NCI-H2107 treated with DMSO at 0.1 percent for 48 hours (cell line): ENCODE results near the gene TOMM40L.
A peak's percentile ranks its signal among the peaks of the same experiment; 100 is the strongest.

Experiments used
- DNase-seq: peaks from one replicate; lab custom pipeline; 2025; ENCODE audit not compliant: unreplicated experiment; lab: John Stamatoyannopoulos, UW

TOMM40L gene

DNA sequence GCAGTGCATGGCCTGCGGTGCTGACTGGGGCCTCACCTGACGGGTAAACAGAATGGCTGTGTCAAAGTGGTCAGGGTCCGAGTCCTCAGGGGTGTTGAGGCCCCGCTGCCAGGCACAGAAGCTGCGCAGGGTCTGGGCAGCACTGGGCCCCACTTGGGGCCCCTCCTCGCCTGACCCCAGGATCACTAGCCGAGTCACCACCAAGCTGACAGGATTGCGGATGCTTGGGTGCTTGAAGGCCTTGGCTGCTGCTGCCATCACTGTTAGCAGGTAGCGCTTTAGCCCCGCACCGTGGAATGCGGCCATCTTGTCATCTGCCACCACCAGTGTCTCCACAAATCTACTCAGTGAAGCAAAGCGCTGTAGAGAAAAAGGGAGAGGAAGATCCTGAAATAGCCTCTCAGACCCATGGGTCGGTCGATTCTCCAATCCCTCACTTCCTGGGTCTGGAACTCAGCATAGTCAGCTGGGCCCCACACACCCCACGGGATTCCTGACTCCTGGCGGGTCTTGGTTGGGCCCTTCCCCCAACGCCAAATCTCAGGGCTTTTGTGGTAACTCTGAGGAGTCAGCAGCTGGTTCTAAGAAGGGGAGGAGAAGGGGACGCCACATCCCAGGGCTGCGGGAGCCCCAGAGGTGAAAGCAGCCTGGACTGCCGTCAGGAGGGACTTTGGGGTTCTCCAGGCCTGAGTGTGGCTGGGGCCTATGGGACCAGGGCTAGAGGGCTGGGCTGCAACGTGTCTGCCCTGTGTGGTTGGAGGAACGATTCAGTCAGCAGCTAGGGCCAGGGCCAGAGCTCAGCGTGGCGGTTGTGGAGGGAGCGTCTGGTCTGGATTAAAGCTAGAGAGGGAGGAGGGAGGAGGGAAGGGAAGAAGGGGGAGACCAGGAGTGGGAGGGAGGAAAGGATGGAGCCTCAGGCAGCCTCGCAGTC lies 29.1 kb upstream of the TOMM40L start:
- DNase-seq, result no peak

DNA sequence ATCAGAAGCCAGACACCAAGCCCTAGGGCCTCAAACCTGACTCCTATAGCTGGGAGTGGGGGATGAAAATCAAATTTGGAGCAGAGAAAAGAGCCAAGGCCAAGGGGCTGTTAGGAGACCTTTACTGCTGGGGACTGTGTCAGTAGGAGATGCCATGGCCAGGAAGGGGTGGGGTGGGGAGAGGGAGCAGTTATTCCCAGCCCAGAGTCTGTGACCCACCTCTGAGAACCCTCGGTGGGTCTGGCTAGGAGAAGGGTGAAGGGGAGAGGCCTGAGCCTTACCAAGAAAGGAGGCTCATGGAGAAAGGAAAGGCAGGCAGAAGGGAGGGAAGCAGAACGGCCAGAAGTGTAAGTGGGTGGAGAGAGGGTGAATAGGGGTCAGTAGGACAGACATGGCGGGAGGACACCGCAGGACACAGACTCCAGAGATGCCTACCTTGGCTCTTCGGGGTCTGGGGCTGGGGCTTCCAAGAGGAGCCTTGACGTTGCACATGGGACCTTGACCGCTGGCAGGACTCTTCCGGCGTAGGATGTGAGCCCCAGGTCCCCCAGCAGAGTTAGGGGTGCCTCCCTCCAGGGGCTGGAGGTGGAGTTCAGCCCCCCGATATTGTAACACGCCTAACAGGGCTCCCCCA lies 28.2 kb upstream of the TOMM40L start:
- no peak for DNase-seq

DNA sequence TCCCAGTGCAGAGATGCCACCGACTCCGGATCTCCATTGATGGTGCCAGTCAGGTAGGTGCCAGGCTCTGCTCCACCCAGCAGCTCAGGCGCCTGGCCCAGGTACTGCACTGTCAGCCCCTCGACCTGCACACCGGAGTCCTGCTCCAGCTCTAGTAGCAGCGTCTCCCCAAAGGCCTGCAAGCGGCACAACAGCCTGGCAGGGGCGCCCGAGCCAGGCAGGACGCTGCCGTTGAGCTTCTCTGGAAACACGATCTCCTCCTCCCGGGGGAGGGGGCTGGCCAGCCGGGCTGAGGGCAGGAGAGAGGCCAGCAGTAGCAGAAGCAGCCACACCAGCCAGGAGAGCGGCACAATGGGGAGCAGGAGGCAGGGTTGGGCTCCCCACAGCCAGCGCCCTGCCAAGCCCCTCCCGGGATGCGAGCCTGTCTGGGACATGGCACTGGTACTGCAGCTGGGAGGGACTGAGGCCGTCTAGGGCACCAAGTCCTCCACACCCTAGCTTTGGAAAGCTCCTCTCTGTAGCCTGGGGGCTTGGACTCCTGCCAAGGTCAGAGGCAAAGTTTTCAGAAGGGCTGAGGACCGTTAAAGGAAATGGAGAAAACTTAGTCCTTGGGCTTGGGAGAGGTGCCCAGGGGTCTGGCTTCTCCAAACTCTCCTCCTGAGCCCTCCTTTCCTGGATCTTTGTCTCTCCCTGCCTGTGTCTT lies 27.5 kb upstream of the TOMM40L start:
- peak; percentile 48 for DNase-seq

DNA sequence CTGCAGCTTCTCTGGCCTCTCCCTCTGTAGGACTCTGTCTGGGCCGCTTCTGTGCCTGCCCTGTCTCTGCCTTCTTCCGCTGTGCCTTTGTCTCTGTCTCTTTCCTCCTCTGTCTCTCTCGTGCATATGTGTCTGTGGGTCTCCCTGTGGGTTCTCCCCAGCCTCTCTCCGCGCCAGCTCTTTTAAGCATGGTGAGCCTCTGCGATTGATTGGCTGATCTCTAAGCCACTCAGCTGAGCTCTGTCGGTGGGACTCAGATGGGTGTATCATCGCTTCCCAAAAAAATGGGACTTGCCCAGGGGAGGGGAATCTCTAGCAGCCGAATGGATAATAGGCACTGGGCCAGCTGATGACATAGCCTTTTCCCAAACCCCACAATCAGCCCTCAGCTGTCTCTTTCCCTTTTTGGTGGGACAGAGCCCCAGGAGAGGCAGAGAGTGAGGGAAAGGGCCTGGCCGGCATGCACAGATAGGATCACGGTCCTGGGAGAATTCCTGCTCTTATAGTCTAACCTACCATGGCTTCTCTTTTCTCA lies 26.9 kb upstream of the TOMM40L start, which contains the start of gene ADAMTS4:
ADAMTS4 (minus strand) TSS at position 158 of the 535 bp plus-strand sequence. CDS start 427 bp downstream, outside the sequence.
- DNase-seq, result no peak

DNA sequence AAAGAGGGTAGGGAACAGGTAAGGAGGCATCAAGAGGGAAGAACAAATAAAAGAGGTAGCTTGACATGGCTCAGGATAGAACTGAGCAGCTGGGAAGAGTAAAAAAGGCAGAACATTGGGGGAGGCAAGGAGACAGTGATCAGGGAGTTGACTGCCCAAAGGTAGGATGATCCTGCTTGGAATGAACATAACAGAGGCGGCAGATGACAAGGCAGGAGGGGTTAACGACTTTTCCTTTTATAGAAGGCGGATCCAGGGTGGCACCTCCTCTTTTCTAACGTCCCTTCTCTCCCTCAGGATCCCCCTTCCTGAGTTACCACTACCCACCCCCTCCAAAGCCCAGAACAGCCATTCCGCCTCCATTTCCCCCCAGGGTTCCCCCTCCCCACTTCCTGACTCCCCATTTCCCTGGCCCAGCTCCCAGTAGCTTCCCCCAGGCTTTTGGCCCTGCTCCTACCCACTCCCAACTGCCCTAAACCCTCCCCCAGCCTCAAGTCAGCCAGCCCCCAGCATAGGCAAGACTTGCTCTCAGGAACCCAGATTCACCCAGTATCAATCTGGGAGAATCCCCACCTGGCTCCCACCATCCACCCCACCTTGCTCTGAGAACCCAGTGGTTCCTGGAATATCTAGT lies 26.2 kb upstream of the TOMM40L start:
- DNase-seq, result no peak

DNA sequence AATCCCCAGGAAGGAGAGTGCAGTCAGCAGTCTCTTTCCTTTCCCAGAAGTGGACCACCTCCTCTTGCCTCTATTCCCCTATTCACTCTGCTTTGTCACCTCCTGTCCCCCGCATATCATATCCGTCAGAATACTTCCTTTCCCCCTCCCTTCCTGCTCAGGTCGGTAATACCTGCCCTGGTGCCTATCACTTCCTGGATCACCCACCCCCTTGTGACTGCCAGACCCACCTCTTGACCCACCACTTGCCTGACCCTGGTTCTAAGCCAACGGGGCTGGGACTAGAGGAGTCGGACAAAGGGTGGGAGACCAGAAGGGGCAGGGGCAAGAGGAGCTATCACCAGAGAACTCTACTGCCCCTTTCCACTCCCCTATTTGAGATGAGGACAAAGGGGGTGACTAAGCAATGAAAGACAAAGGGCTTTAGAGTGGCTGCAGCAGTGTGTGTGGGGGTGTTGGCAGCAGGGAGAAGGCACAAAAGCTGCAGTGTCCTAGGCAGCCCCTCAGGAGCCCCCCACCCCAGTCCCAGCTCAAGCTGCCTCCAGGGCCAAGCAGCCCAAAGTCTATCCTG lies 25.4 kb upstream of the TOMM40L start:
- DNase-seq, result no peak

DNA sequence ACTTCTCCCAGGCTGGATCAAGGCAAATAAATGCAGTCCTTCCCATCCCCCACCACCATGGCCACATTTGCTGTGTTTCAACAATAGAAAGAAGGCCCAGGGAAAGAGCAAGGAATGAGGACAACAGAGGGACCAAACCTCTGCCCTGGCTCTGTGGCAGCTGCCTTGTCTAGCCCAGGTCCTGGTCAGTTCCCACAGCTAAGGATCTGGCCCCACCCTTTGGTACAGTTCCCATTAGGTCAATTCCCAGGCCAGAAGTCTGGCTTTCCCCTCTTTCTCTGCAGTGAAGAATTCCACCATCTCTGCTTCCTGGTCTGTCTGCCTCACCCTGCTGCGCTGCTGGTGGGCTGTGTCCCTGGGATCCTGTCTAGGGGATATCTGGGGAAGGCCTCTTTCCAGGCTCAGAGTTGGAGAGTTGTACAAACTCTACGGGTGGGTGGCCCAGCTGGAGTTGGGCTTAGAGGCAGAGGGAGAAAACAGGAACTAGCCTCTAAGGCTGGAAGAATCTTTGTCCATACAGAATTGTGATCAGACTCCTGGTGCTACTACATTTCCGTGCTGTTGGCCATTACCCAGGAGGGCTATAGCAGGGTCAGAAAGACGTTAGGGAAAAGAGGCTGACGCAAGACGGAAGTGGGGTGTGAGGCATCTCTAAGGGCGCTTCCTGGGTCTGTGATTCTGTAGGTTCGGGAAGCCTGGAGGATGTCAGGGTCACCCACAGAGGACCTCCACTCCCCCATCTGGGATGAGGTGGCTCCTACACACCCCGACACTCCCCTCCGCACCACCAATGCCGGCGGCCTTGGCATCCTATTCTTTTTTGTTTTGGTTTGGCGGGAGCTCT lies 24.6 kb upstream of the TOMM40L start:
- DNase-seq, result no peak

DNA sequence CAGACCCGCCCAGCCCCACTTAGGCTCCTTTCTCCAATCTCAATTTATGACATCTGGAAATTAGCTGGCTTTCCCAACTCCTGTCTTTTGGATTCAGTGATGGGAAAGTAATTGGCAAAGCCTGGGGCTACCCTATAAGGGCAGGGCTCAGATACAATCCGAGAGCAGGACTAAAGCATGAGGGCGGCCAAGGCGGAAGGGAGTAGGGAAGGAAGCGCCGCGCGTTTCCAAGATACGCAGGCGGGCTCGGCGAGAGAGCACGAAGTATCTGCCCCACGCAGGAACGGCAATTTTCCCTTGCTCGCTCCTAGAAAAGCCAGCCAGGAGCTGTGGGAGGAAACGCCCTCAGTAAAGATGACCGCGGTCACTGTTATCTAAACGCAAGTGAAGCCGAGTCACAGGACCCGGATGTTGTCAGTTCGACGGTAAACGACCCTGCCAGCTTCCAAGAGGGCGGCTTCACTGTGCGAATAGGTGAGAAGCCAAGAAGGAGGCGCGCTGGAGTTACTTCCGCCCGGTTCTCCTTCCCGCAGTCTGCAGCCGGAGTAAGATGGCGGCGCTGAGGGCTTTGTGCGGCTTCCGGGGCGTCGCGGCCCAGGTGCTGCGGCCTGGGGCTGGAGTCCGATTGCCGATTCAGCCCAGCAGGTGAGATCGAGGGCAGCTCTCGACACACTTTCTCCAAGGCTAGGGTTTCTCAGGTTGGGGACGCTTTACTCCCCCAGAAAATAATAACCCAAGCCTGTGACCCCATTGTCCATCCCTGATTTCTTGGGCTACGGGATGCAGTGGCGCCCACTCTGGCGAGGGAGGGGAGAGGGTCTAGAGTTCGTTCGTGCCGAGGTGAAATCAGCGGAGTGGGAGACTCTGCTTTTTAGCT lies 23.8 kb upstream of the TOMM40L start, which contains the start of gene NDUFS2:
NDUFS2 (plus strand) TSS at position 532 of the 877 bp plus-strand sequence; CDS start at position 551, 19 bp downstream.
- peak; percentile 98 for DNase-seq

DNA sequence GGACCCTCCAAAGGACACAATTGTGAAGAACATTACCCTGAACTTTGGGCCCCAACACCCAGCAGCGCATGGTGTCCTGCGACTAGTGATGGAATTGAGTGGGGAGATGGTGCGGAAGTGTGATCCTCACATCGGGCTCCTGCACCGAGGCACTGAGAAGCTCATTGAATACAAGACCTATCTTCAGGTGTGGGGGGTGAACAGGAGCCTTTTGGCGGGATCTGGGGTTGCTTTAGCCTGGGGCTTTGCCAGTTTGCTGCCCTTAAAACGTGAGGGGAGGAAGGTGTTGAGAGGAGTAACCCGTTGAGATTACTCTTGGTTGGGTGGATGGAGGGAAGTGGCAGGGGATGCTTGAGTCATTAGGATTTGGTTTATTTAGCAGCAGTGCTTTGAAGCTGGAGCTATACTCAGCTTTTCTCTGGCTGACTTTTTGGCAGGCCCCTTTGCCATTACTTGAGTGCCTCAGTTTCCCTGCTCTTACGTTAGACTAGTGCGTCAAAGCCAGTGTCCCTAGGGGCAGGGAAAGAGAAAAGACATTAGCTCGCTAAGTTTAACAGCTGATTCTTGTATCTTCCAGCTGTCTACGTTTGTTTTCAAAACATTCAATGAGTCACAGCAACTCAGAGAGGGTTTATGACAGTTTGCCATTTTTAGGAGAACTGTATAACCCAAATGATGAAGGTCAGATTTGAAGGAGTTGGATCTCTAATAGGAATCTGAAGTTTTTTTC lies 19.3 kb upstream of the TOMM40L start:
- no peak for DNase-seq

DNA sequence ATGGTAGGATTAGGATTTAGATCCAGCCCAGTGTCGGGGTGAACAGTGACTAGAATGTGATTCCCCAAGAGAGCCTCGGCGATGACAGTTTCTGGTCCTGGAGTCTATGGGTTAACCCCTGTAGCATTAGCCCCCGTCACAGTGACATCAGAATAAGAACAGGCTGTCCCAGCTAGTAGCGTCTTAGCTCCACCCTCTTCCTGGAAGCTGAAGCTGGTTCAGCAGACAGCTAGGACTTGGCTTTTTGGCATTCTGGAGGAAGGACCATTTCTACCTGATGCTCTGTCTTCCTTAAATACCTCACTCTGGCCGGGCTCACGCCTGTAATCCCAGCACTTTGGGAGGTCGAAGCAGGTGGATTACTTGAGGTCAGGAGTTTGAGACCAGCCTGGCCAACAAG lies 18.7 kb upstream of the TOMM40L start:
- no peak for DNase-seq

DNA sequence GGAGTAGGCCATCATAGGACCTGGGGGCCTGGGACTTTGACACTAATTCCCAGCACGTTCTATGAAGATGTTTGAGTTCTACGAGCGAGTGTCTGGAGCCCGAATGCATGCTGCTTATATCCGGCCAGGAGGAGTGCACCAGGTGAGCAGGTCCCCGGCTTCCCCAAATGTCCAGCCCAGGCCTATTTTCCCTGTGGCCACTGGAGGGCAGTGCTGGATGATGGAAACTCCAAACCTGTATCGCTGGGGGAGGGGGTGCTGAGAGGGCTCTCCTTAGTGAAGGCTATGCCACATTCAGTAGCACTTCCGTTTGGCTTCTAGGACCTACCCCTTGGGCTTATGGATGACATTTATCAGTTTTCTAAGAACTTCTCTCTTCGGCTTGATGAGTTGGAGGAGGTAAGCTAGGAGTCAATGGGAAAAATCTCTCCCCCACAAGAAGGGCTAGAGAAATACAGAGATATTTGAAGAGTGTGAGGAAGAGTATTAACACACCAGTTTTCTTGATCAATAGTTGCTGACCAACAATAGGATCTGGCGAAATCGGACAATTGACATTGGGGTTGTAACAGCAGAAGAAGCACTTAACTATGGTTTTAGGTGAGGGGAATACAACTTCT lies 16.0 kb upstream of the TOMM40L start:
- peak; percentile 71 for DNase-seq

DNA sequence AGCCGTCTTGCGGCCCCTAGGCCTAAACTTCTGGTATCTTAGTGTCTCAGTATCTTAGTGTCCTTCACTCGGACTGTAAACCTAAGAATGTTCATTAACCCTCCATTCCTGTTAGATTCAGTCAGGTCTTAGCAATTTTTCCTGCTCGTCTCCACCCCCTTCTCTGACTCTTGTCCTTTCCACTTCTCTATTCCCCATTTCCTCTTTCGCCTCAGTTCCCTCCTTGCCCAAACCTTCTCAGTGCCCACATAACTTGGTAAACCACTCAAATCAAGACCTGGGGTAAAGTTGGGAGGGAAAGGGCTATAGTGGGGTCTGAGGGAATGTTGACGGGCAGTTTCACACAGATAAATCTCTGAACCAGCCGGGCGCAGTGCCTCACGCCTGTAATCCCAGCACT lies 11.5 kb upstream of the TOMM40L start:
- no peak for DNase-seq

DNA sequence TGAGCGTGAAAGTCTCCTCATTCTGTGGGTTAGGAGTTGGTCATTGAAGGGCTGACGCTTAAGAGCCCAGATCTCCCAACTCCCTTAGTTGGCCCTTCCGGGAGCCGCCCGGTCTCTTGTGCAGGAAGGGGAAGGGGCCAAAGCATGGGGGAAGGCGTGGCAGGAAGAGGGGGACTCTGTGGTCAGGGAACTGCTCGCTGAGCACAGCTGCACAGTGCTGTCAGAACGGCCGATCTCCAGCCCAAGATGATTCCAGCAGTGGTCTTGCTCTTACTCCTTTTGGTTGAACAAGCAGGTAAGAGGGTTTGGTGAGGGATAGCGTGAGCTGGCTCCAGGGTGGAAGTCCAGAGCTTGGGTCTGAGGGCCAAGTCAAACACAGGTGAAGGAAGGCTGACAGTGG lies 10.8 kb upstream of the TOMM40L start, which contains the start of gene FCER1G:
FCER1G (plus strand) TSS at position 220 of the 400 bp plus-strand sequence; CDS start at position 247, 27 bp downstream.
- DNase-seq, result no peak

DNA sequence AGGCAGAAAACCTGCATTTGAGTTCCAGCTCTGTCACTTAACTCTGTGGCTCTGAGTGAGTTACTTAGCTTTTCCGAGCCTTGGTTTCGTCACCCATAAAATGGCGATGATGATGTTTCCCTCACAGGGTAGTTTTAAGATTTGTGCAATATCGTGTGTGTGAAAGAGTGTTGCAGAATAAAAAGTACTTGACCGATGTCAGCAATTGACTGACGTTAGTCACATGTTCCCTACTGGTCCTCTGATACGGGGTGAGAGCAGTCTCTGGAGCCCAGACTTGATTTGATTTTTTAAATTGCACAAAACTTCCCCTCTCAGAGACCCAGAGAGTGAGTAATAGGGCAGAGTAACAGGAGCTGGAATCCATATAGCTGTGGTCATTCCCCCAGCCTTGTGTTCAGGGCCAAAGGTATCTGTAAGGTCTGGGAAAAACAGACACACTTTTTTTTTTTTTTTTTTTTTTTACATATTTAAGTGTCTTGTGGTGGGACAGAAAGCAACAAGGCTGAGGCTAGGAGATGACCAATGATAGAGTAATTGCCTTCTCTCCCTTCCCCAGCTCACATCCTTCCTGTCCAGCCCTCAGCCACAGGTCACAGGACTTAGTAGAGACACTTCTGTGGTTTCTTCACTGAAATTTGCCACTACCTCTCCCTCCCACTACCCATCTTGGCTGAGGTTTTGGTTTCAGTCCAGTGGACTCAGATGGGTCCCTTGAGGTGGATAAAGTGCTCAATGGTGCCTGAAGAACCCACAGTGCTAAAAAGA lies 8.7 kb upstream of the TOMM40L start:
- DNase-seq, result no peak

DNA sequence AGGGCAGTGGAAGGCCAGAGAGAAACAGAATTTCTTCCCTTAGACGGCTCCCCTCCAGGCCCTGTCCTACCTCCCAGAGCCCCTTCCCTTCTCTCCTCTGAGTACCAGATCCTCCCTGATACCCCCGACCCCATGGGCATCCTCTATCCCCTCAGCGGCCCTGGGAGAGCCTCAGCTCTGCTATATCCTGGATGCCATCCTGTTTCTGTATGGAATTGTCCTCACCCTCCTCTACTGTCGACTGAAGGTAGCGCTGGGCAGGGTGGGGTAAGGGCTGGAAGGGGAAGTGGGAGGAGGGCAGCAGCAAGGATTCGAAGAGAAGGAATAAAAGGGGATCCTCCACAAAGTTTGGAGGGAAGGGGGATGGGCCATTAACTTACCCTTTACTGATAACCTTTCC lies 8.0 kb upstream of the TOMM40L start:
- no peak for DNase-seq

DNA sequence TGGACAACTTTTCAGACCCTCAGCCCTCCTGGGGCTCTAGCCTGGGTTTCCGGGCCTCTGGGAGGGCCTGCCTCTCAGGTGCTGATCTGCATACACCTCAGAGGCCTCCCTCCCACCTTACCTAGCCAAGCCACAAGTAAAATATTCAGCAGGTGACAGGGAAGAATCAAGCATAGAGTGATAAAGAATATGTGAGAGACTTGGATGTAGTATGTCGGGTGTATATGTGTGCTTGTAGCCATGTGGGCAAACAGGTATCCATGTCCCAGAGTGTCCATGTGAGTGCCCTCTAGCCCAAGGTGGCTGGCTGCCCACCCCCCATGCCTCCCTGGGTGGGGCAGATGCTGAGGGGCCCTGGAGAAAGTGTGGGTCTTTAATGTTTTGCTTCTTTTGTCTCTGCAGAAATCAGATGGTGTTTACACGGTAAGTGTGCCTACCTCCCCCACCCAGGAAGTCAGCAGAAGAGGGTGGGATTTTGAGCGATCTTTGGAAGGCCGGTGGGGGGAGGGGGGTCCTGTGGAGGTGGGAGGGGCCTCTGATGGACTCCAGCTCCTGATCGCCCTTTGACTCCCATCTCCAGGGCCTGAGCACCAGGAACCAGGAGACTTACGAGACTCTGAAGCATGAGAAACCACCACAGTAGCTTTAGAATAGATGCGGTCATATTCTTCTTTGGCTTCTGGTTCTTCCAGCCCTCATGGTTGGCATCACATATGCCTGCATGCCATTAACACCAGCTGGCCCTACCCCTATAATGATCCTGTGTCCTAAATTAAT lies 7.4 kb upstream of the TOMM40L start:
- DNase-seq, result no peak
